Endothelial cell of umbilical vein (primary cell): ENCODE measurements around the gene HOXA9. TPM values are rescaled to one million over a fixed set of nuclear protein-coding genes. Genes with fewer than 3 reads are reported as not detected.

Experiments
- BruUV-seq: library from RNA; stranded (reverse); fragments of 400-500 nt; replicated peaks from 2 replicates; lab custom pipeline; 2021; lab: Mats Ljungman, UMichigan
- CTCF ChIA-PET: fragments of 300-600, 350-600 bp; sonication (Branson Sonifier 250); formaldehyde crosslinking; loops from one replicate; lab custom pipeline; 2021; ENCODE audit warnings: antibody characterized with exemption, inconsistent platforms; lab: Charles Lee
- POLR2A ChIA-PET: fragments of 300-600, 350-600 bp; sonication (Branson Sonifier 250); formaldehyde crosslinking; loops from one replicate; lab custom pipeline; 2021; ENCODE audit warnings: antibody characterized with exemption, inconsistent platforms; lab: Charles Lee
- DNase-seq: peaks from one replicate; pipeline ENCODE4 v3.0.0-alpha.2; 2011; ENCODE audit warnings: low read depth, low spot score
- FAIRE-seq: peaks from 2 replicates; lab custom pipeline; 2011; peaks lifted over from hg19 to GRCh38; lab: Jason Lieb, UNC
- H2AFZ ChIP-seq: 2 replicates; pipeline ENCODE4 v1.6.0; 2012; ENCODE audit warnings: low read depth, low read length, control low read depth, inconsistent platforms
- H3K27ac ChIP-seq: 2 replicates; pipeline ENCODE4 v1.5.1; 2011; ENCODE audit warnings: low read depth, mild to moderate bottlenecking, control low read depth, low read length, moderate library complexity; ENCODE audit not compliant: insufficient read depth
- H3K27me3 ChIP-seq, 2 experiments: 2 replicates each; pipeline versions ENCODE4 v1.6.0 to v1.6.1; 2011; ENCODE audit warnings: low read length in 2 of 2, mixed read lengths in 1 of 2; ENCODE audit not compliant: control insufficient read depth in 2 of 2, insufficient read depth in 2 of 2
- H3K36me3 ChIP-seq, 2 experiments: 2 replicates in 1 of 2; 3 replicates in 1 of 2; pipeline ENCODE4 v1.5.1; 2011; ENCODE audit warnings: low read length in 2 of 2, mild to moderate bottlenecking in 1 of 2, moderate library complexity in 1 of 2; ENCODE audit not compliant: control insufficient read depth in 2 of 2, insufficient read depth in 2 of 2; ENCODE audit errors: extremely low read depth in 1 of 2
- H3K4me1 ChIP-seq: 3 replicates; pipeline ENCODE4 v1.5.1; 2011; ENCODE audit warnings: mild to moderate bottlenecking, low read length; ENCODE audit not compliant: control insufficient read depth, insufficient read depth; ENCODE audit errors: extremely low read depth
- H3K4me2 ChIP-seq: 2 replicates; pipeline ENCODE4 v1.6.1; 2011; ENCODE audit warnings: low read length, control low read depth, mixed read lengths; ENCODE audit not compliant: insufficient read depth
- H3K4me3 ChIP-seq, 3 experiments: fragments of 200-600 bp in 1 of 3; sonication (generic), shearing (Covaris generic) in 1 of 3; replicated peaks in 1 of 3; 2 replicates each; pipeline ENCODE4 v1.5.1; 2011 to 2016; ENCODE audit warnings: control low read depth in 3 of 3, low read length in 3 of 3, mild to moderate bottlenecking in 2 of 3, inconsistent platforms in 1 of 3, low read depth in 1 of 3, moderate library complexity in 1 of 3; ENCODE audit not compliant: insufficient read depth in 1 of 3
- H3K79me2 ChIP-seq: 2 replicates; pipeline ENCODE4 v1.6.0; 2012; ENCODE audit warnings: low read length, inconsistent platforms; ENCODE audit not compliant: control insufficient read depth, insufficient read depth
- H3K9ac ChIP-seq: replicated peaks from 2 replicates; pipeline ENCODE3; 2011; ENCODE audit warnings: low read length, control low read depth; ENCODE audit not compliant: insufficient read depth; ENCODE audit errors: extremely low read depth
- H3K9me1 ChIP-seq: replicated peaks from 3 replicates; pipeline ENCODE4 v1.6.0; 2011; ENCODE audit warnings: mild to moderate bottlenecking, low read length; ENCODE audit not compliant: control insufficient read depth, insufficient read depth; ENCODE audit errors: extremely low read depth
- H3K9me3 ChIP-seq: replicated peaks from 2 replicates; pipeline ENCODE4 v1.5.1; 2012; ENCODE audit warnings: low read length, inconsistent platforms; ENCODE audit not compliant: control insufficient read depth, insufficient read depth
- H4K20me1 ChIP-seq: replicated peaks from 2 replicates; pipeline ENCODE3; 2011; ENCODE audit warnings: mild to moderate bottlenecking, low read length; ENCODE audit not compliant: control insufficient read depth, insufficient read depth; ENCODE audit errors: extremely low read depth
- EZH2 ChIP-seq: IDR thresholded peaks from 2 replicates; pipeline ENCODE4 v1.6.1; 2012; ENCODE audit warnings: borderline replicate concordance, low read depth, mild to moderate bottlenecking, moderate library complexity, low read length, inconsistent platforms; ENCODE audit not compliant: severe bottlenecking
- FOS ChIP-seq: IDR thresholded peaks from 2 replicates; pipeline ENCODE4 v1.6.1; 2011; ENCODE audit warnings: mild to moderate bottlenecking, low read length, moderate library complexity, borderline replicate concordance; ENCODE audit not compliant: insufficient read depth
- GATA2 ChIP-seq: IDR thresholded peaks from 2 replicates; pipeline ENCODE4 v1.7.0; 2011; ENCODE audit warnings: low read depth, mild to moderate bottlenecking, moderate library complexity, mixed read lengths, low read length; ENCODE audit not compliant: insufficient read length, insufficient read depth
- JUN ChIP-seq: IDR thresholded peaks from 2 replicates; pipeline ENCODE4 v1.6.1; 2011; ENCODE audit warnings: borderline replicate concordance, low read depth; ENCODE audit not compliant: insufficient read length, insufficient read depth
- MYC ChIP-seq: IDR thresholded peaks from one replicate; pipeline ENCODE4 v1.6.1; 2011; ENCODE audit warnings: mild to moderate bottlenecking, low read depth, low read length
- POLR2A ChIP-seq: IDR thresholded peaks from 2 replicates; pipeline ENCODE4 v1.6.1; 2012; ENCODE audit warnings: low read depth, mild to moderate bottlenecking, control low read depth, low read length
- POLR2AphosphoS5 ChIP-seq: IDR thresholded peaks from 2 replicates; pipeline ENCODE4 v1.6.1; 2012; ENCODE audit warnings: low read depth, mild to moderate bottlenecking, control low read depth, low read length, moderate library complexity; ENCODE audit not compliant: insufficient read depth
- dilution Hi-C: fragments of 300-500 bp; cut with MboI; formaldehyde crosslinking; loops from one replicate; pipeline ENCODE4 v1.15.0; 2019; ENCODE audit warnings: low sequenced_read_pairs; ENCODE audit not compliant: extremely low pct_ligation_motif_present
- intact Hi-C: fragments of 100-400 bp; cut with micrococcal nuclease; formaldehyde crosslinking; loops from one replicate; pipeline ENCODE4 v1.10.0; 2022
- polyA plus RNA-seq, 4 experiments: library from polyadenylated mRNA; depleted of rRNA in 3 of 4; stranded (reverse) in 3 of 4; unstranded in 1 of 4; fragments of >200 nt; gene quantifications; 2 replicates each; pipeline versions ENCODE4 v1.2.1 to v1.2.3, GENCODE V29; 2011 to 2012; ENCODE audit warnings: missing spikeins in 1 of 4
- total RNA-seq: library from RNA; stranded (reverse); gene quantifications from 2 replicates; pipeline ENCODE4 v1.2.3, GENCODE V29; 2021
- TF ChIP-seq, protein P1 (sequence below): IDR thresholded peaks from 2 replicates; pipeline ENCODE4 v1.6.1; 2011; ENCODE audit not compliant: insufficient read depth, insufficient read length
- TF ChIP-seq, protein P2 (sequence below), 2 donors: IDR thresholded peaks; 1 replicate in 1 of 2; 2 replicates in 1 of 2; pipeline ENCODE4 v1.5.1; 2011; ENCODE audit warnings: low read length in 2 of 2, mild to moderate bottlenecking in 2 of 2, moderate library complexity in 2 of 2, control low read depth in 1 of 2, inconsistent platforms in 1 of 2, low read depth in 1 of 2; ENCODE audit not compliant: insufficient read depth in 1 of 2; ENCODE audit errors: extremely low read depth in 1 of 2

Gene HOXA9
- total and polyA plus RNA-seq, 2 donors (not counting 3 experiments of a cell fraction or from before 2014, with no cell fraction given), result 47.2 to 61.6 TPM

DNA sequence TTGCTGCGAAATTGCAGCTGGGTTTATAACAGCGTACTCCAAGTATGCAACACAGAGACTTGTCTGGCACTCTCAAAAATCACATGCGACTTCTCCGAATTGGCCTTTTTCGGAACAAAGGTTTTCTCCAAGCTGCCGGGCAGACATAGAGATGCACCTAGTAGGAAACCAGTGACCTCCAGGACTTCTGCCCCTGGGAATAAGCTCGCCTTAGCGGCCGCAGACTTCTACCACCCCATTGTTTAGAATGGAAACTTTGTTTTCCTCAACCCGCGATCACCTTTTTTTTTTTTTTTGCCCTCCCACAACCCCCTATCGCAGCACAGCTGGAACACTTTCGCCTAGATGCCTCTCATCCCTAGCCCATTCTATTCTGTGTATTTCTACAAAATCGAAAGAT, 13.7 kb upstream of the HOXA9 start:
- BruUV-seq, result no TSS peak
- peak overlapping the region; percentile 96 for H3K27ac ChIP-seq
- H4K20me1 ChIP-seq, result no peaks in the 10 kb centered on the region
- H3K4me1 ChIP-seq, result peaks cover 69% of the 10 kb centered on the region
- ChIA-PET POLR2A (interaction anchor here (0.7 to 1.9 kb wide), 6 partner anchors 11 to 967 kb away, joined by 3 to 6 read pairs (median 5); partner anchors contain the start of gene HOXA9), CTCF (interaction anchor here (0.7 to 8.0 kb wide), 34 partner anchors 9 to 1287 kb away, joined by 3 to 86 read pairs (median 7); partner anchors contain the start of genes HOXA3, HOXA4, HOXA5 and HOXA6)
- peak overlapping the region; percentile 95 for H3K9ac ChIP-seq
- DNase-seq, result peak; percentile 60
- H3K4me2 ChIP-seq, result peak overlapping the region; percentile 98
- FAIRE-seq, result peak; percentile 15
- H3K27me3 ChIP-seq, result no peaks in the 10 kb centered on the region
- no peaks in the 10 kb centered on the region for H3K9me3 ChIP-seq
- intact Hi-C loops, result loop anchor here (1.0 kb wide), 1 partner anchor 8 kb away; no protein-coding TSS in a partner anchor
- no peaks in the 10 kb centered on the region for H3K36me3 ChIP-seq
- H3K79me2 ChIP-seq, result peaks cover 94% of the 10 kb centered on the region
- dilution Hi-C loops, result no loop called here
- peak overlapping the region; percentile 53 to 94 (median 69) for H3K4me3 ChIP-seq
- no peaks in the 10 kb centered on the region for H3K9me1 ChIP-seq
- peak overlapping the region; percentile 64 for H2AFZ ChIP-seq
- no peak for TF ChIP-seq EZH2
- TF ChIP-seq GATA2, result no peak
- no peak for TF ChIP-seq JUN
- TF ChIP-seq MYC, result no peak
- TF ChIP-seq, protein P1, sequence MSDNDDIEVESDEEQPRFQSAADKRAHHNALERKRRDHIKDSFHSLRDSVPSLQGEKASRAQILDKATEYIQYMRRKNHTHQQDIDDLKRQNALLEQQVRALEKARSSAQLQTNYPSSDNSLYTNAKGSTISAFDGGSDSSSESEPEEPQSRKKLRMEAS, result no peak
- TF ChIP-seq, protein P2, sequence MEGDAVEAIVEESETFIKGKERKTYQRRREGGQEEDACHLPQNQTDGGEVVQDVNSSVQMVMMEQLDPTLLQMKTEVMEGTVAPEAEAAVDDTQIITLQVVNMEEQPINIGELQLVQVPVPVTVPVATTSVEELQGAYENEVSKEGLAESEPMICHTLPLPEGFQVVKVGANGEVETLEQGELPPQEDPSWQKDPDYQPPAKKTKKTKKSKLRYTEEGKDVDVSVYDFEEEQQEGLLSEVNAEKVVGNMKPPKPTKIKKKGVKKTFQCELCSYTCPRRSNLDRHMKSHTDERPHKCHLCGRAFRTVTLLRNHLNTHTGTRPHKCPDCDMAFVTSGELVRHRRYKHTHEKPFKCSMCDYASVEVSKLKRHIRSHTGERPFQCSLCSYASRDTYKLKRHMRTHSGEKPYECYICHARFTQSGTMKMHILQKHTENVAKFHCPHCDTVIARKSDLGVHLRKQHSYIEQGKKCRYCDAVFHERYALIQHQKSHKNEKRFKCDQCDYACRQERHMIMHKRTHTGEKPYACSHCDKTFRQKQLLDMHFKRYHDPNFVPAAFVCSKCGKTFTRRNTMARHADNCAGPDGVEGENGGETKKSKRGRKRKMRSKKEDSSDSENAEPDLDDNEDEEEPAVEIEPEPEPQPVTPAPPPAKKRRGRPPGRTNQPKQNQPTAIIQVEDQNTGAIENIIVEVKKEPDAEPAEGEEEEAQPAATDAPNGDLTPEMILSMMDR (IDR thresholded peaks at IDR 0.05; ENCODE audit: extremely low read depth in 1 of 2, insufficient read depth in 1 of 2, low read depth in 1 of 2, low read length in 2 of 2), result no peak
- TF ChIP-seq POLR2AphosphoS5, result no peak
- no peak for TF ChIP-seq FOS
- TF ChIP-seq POLR2A, result no peak
